Activated T-helper 1 cell treated with Interleukin-2 at 50 U/mL for 16 hours (primary cell): ENCODE results near the gene MEOX1.

ENCODE experiments used
- DNase-seq: peaks from one replicate; pipeline ENCODE4 v3.0.0-alpha.2; 2020; ENCODE audit warnings: low read depth

The MEOX1 gene

DNA sequence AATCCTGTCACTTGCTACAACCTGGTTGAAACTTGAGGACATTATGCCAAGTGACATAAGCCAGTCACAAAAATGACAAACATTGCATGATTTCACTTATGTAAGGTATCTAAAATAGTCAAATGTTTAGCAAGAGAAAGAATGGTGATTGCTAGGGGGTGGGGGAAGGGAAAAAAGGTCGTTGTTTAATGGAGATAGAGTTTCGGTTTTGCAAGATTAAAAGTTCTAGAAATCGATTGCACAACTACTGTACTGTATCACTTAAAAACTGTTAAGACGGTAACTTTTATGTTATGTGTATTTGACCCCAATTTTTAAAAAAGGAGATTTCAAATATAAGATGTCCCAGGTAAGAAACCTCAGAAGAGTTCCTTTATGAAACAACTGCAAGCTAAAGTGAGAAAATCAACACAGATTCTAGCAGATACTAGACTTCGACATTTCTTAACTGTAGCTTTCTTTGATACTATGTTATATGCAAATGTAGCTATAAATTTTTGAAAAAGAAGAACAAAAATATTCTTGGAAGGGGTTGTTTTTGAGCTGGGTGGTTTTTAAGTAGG lies 5.9 kb downstream of the MEOX1 start:
- no peak for DNase-seq

DNA sequence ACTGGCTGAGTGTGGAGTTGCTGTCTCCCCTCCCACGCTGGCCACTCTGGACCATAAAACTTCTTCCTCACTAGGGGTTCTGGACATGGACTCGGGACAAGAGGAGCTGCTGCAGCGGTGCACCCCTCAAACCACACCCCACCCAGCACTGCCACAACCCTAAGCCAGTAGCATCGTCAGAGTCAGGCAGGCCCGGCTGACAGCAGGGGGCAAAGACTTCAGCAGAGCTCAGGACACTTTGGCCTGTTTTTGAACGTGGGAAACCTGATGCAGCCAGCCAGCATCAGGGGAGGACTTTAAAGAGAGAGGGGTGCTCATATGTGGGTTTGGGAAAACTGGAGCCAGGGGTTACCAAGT lies 9.6 kb downstream of the MEOX1 start:
- DNase-seq = no peak

DNA sequence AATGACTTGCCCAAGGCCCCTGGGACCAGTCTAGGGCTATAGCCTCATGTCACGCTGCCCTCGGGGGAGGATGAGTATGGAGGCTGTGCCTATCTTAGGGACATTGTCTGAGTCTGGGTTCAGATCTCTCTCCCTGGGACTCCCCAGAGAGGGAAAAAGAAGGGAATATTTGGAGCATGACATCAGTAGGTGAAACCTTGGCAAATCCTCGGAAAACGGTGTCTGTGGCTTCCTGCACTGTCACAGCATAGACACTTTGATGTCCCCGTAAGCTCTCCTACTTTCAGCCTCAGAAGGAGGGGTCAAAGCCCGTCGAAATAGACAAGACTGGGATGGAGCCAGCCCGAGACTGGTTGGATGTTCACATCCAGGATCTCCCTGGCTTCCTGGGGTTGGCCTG lies 11.3 kb downstream of the MEOX1 start:
- DNase-seq = no peak

DNA sequence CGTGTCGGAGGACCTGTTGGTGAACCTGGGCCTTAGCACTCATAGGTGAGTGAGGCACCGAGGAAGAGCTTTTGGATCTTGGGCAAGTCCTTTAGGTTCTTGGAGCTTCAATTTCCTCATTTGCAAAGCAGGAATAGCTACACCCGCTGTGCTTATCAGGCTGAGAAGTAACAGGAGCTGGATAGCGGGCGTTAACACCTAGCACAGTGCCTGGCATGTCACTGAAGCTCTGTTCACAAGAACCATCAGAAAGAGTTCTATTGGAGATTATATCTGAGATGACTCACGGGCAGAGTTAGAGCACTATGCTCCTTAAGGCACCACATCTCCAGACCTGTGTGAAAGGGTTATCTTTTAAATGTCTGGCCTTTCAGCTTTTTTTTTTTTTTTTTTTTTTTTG lies 12.8 kb downstream of the MEOX1 start:
- DNase-seq = no peak

DNA sequence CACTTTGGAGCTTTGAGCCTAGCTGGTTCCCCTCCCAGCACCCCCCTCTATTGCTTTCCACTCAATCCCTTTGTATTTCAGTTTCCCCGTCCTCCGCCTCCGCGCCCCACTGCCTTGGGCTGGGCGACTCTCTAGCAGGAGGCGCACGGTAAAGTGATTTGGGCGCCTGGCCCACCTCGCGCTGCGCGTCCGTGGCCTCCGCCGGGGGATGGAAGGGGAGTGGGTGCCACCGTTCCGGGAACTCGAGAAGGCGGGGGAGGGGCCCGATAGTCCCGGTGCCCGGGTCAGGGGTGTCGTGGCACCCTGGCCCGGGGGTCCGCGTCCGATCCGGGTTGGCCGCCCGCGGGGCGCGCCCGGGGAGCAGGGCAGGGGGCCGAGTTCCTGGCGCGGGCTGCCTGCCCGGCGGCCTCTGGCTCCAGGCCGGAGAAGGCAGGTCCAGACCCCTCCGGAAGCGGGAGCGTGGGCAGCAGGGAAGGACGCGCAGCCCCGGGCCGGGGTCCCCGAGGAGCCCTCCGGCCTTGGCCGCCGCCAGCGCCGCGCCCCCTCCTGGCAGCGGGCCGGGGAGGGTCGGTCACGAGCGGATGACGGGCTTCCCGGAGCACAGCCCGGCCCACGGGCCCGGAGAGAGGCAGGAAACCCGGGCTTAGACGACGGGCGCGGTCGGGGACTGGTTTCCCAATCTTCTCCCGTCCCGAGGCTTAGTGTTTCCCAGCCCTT lies 15.8 kb downstream of the MEOX1 start:
- peak; percentile 7 for DNase-seq

DNA sequence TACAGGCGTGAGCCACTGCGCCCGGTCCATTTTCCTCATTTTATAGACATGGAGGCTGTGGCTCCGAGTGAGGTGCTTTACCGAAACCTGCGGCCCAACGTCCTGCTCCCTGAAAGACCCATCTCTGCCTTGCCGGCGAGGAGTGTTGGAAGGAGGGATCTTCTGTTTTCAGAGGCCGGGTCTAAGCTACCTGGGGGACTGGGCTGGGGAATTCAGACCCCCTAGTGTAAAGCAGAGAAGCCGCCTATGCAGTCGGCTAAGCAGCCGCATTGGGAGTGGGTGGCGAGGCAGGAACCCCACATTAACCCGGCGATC lies 16.3 kb downstream of the MEOX1 start:
- DNase-seq = no peak

DNA sequence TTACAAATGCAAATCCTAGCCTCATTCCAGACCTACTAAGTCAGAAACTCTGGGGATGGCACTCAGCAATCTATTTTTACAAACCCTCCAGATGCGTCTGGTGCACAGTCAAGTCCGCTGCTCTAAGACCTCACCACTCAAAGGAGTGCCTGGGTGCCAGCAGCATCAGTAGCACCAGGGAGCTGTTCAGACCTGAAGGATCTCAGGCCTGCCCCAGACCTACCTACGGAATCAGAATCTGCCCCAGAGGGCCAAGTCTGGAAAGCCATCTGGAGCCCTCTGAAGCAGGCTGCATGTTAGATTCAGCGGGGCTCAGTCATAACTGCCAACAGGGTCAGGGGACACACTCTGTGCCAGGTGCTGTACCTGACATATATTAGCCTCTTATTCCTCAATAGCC lies 17.6 kb downstream of the MEOX1 start:
- no peak for DNase-seq

DNA sequence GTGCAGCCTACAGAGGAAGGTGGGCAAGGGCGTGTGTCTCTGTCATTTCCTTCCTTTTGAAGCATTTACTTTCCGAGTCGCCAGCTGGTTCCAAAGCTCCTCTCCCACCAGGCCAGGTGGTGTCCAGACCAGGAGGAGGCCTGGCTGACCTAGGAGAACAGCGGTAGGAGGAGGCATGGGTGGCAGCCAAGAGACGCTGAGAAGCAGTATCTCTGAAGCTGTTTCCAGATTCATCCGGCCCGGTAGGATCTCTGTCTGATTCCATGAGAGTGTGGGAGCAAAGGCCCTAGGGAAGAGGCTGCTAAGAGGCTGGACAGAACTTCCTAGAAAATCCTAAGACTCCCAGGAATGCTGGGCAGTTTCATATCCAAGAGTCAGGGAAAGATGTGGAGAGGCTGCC lies 20.3 kb downstream of the MEOX1 start:
- no peak for DNase-seq

DNA sequence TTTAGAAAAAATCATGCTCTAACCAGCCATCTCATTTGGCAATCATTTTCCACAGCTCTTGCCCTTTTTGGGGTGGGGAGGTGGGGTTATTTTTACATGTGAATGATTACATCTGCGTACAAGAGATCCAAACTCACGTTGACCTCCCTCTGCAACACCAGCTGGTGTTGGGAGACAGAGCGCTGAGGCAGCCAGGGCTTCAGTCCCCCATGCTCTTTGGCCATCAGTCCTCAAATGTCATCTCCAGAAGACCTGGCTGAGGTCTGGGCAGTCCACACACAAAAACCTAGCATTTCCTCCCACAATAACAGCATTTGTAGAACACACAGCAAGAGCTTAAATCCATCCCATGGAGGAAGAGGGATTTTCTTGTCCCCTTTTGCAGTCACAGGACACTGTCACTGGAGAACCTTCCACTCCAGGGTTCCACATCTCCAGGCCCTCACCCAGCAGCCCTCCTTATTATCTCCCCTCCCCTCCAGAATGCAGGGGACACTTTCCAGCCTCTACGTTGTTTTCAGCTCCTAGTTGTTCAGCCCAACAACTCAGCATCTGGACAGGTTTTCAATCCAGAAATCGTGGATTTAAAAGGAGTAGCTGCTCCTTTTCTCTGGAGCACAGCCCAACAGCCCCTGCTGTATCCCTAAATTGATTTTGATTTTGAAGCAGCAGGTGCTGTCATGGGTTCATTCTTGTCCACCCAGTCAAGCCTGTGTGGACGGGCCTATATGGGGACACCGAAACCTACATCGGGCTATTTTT lies 21.1 kb downstream of the MEOX1 start:
- DNase-seq = no peak

DNA sequence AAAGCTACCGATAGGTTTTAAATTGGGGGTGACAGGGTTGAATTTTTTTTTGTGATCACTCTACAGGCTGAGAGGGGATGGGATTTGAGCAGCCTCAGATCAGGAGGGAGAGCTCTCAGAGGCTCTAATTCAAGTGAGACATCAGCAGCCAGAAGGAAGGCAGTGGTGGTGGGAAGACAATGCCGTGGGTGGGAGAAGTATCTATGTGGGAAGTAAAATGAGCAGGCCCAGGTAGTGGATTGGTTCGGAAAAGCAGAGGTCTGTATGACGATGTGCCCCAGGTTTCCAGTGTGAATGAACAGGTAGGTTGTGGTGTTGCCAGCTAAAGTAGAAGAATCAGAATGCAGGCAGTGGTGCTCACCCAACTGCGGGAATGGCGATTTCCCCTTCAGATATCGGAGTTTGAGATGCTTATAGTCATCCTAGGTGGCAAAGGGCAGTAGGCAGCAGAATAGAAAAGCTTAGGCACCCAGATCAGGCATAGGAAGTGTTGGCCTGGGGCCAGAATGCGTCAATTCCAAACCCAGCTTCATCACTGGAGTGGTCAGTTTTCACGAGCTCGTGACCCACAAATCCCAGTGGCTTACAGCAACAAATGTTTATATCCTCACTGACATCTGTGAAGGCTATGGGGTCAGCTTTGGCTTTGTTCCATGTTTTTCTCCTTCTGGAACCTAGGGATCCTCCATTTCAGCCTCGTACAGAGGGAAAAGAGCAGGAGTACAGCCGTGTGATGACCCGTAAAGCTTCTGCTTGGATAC lies 24.0 kb downstream of the MEOX1 start:
- DNase-seq = no peak

DNA sequence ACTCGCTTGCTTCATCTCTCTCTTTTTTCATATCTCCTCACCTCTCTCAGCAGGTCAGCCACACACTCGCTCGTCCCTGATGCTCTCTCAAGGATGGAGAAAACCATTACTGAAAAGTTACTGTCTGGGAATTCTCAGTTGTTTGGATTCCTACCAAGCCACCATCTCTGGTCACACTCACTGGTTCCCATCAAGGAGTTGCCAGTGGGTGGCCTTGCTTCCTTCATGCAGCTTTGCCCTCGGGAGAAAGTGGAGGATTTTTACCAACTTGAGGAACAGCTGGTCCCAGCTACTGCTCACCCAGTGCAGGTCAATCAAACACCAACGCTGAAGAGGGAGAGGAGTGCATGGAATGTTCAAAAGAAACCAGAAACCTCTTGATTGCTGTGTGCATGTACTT lies 25.3 kb downstream of the MEOX1 start:
- DNase-seq = no peak

DNA sequence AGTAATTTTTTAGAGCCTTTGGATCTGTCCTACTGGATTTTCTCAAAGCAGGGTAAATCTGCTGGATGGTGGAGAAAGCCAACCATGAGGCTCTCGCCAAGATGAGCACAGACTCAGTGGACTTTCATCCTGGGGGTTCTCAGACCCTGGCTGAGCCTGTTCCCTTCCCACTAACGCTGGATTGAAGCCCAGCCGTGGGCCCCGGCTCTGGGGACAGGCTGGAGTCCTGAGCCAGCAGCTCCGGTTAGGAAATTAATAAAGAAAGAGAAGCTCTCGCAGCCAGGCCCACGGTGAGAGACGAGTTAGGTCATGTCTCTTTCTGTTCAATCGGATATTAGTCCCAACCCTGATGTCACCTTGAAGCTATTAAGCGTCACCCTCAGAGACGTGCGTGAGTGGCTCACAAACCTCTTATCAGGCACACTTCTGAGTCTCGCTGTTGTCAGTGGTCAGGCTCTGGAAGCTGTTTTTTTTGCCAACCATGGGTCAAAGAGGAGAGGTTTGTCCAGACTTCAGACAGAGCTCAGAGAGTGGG lies 27.1 kb downstream of the MEOX1 start:
- DNase-seq = no peak

DNA sequence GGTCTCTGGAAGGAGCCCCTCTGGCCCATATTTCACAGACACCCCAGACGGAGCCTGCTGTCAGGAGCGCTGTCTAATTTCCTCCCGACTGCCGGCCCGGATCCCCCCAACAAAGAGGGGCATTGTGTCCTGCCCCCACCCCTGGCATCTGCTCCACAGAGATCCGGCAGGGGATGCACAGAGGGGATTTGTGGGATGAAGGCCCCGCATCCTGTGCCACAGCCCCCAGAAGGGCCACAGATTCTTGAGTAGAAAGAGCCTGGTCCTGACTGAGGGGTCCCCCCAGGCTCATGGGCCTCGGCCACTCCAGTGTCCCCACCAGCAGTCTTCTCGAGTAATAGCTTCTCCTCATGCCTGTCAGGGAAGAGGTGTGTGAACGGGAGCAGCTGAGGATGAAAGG lies 29.5 kb downstream of the MEOX1 start:
- no peak for DNase-seq

DNA sequence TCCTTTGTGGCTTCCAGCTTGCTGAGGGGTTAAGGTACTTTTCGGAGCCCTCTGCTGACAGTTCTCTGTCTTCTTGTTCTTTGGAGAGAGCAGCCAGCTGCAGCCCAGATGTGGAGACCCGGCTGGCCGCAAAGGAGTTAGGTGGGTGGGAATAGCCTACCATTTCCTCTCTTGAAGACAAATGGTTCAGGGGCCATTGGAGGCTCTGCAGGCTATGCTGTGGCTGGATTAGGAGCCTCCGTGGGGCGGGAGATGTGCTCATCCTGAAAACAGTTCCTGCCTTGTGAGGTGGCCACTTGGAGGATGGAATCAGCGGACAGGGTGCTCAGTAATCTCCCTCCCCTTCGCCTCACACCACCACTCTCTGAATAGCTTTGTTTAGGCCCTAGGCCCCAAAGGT lies 30.3 kb downstream of the MEOX1 start:
- no peak for DNase-seq

DNA sequence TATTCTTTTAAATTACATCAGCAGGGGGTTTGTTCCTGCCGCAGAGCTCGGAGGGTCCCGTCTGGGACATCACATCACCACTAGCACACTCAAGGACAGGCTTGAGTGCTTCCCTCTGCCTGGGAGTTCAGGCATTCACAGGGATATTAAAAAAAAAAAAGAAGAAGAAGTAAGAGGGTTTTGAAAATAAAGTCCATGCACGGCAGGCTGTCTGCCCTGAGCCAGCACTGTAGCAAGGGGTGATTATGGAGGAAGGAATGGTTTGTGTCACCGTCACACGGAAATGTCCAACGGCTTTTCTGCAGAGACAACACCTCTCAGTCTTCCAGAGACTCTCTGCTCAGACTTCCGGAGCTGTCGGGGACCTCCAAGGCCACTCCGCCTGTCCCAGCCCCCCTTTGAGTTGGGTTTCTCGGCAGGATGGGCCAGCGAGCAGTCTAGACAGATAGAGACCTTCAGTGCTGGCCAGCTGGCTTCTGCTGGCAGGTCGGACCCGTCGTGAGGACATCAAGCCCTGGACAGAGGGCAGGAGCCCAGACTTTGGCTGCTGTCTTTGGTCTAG lies 33.6 kb downstream of the MEOX1 start:
- DNase-seq = no peak

DNA sequence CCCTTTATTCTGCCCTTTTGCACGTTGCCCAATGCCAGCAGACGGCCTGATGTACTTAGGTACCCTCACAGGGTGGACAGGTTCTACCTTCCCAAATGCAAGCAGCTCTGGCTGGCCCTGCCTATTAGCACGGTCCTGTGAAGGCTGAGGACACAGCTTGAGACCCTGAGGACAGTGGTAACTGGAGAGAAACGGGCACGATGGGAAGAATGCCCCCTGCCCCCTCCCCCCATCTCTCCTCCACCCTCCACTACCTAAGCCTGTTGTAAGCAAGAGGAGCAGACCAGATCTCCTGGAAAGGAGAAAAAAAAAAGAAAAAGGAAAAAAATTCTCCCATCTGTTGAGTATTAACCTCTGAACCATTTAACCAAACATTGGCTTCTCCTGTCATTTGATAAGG lies 34.1 kb downstream of the MEOX1 start:
- no peak for DNase-seq

DNA sequence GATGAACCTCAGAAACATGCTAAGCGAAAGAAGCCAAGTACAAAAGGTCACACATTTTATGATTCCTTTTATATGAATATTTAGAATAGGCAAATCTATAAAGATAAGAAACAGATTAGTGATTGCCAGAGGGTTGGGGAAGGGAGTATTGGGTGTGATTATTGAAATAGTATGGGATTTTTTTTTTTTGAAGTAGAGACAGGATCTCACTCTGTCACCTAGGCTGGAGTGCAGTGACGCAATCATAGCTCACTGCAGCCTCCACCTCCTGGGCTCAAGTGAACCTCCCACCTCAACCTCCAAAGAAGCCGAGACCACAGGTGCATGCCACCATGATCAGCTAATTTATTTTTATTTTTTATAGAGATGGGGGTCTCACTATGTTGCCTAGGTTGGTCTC lies 35.7 kb downstream of the MEOX1 start:
- no peak for DNase-seq

DNA sequence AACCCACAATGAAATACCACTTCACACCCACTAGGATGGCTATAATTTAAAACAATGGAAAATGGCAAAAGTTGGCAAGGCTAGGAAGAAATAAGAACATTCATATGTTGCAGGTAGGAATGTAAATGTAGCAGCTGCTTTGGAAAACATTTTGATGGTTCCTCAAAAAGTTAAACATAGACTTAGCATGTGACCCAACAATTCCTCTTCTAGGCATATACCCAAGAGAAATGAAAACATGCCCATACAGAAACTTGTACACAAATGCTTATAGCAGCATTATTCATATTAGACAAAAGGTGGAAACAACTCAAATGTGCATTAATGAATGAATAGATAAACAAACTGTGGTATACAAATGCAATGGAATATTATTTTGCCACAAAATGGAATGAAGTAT lies 36.1 kb downstream of the MEOX1 start:
- no peak for DNase-seq

DNA sequence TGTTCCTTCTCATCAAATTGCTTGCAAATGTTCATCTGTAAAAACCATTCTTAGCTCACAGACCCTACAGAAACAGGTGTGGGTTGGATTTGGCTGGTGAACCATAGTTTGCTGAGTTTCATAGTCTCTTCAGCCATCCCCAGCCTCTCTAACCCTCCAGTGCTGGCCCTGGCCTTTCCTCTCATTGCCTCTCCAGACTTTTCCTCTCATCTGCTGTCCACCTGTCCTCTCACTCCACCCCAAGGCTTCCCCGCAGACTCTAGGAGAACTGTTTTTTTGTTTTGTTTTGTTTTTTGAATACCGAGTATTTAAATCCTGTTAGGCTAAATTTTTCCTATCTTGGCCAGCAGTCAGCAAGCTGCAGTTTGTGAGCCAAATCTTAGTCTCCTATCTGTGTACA lies 41.1 kb downstream of the MEOX1 start:
- no peak for DNase-seq

DNA sequence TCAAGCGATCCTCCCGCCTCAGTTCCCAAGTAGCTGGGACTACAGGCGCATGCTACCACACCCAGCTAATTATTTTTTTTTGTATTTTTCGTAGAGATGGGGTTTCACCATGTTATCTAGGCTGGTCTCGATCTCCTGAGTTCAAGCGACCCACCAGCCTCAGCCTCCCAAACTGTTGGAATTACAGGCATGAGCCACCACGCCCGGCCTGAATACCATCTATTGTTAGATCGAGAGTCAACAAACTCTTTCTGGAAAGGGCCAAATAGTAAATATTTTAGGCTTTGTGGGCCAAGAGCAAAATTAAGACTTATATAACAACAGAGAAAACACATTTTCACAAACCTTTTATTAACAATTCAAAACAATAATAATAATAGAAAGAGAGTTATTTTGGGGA lies 41.6 kb downstream of the MEOX1 start:
- DNase-seq = no peak

DNA sequence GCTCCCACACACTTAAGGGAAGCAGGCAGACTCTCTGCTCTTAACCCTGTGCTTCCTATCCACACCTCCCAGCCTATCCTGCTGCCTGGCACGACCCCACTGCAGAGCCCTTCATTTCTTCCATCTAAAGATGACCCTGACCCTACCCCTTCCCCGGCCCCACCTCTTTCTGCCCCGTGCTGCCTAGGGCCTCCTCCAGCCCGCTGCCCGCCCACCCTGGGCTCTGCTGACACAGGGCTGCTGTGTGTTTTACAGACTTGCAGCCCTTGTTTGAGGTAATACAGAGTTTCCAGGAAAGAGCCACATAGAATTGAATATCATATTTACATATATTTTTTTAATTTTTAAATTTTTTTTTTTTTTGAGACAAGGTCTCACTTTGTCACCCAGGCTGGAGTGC lies 42.0 kb downstream of the MEOX1 start:
- DNase-seq = no peak

DNA sequence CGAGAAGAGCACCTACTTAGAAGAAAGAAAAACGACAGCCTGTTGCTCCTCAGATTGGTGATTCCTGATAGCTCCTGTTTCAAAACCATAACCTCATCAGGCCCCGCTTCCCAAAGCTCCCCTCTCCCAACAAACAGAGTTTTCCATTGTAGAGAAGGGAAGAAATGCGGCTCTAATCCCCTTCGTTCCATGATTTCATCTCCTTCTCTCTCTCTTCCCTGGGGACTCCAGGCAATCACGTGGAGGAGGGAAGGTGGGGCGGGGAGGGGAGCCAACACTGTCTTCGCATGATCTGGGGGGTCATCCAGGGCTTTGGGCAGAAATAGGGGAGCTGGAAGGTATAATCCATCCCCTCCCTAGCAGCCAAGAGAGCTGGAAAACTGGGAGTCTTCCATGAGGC lies 43.4 kb downstream of the MEOX1 start:
- no peak for DNase-seq

DNA sequence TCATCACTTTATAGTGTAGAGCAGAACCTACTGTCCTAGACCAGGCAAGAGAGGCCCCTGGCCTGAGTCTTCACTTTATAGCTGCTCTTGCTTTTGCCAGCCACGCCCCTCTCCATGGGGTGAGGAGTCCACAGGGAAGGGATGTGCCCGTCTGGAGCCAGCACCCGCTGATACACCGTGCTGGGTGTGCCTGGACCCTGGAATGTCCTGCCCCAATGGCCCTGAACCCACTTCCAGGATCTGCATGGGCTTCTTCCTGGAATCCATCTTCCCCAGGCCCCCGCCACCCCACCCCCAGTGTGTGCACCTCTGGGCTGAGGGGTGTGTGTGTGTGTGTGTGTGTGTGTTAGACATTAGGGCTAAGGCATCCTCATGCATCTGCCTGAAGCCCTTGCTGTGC lies 44.9 kb downstream of the MEOX1 start:
- DNase-seq = no peak
